Endothelial cell of umbilical vein (primary cell): ENCODE results near the gene RTN1. TPM values are rescaled to one million over a fixed set of nuclear protein-coding genes. Genes with fewer than 3 reads are reported as not detected.

ENCODE experiments used
- BruUV-seq: library from RNA; stranded (reverse); fragments of 400-500 nt; replicated peaks from 2 replicates; lab custom pipeline; 2021; lab: Mats Ljungman, UMichigan
- CTCF ChIA-PET: fragments of 300-600, 350-600 bp; sonication (Branson Sonifier 250); formaldehyde crosslinking; loops from one replicate; lab custom pipeline; 2021; ENCODE audit warnings: antibody characterized with exemption, inconsistent platforms; lab: Charles Lee
- POLR2A ChIA-PET: fragments of 300-600, 350-600 bp; sonication (Branson Sonifier 250); formaldehyde crosslinking; loops from one replicate; lab custom pipeline; 2021; ENCODE audit warnings: antibody characterized with exemption, inconsistent platforms; lab: Charles Lee
- DNase-seq: peaks from one replicate; pipeline ENCODE4 v3.0.0-alpha.2; 2011; ENCODE audit warnings: low read depth, low spot score
- FAIRE-seq: peaks from 2 replicates; lab custom pipeline; 2011; peaks lifted over from hg19 to GRCh38; lab: Jason Lieb, UNC
- H2AFZ ChIP-seq: 2 replicates; pipeline ENCODE4 v1.6.0; 2012; ENCODE audit warnings: low read depth, low read length, control low read depth, inconsistent platforms
- H3K27ac ChIP-seq: 2 replicates; pipeline ENCODE4 v1.5.1; 2011; ENCODE audit warnings: low read depth, mild to moderate bottlenecking, control low read depth, low read length, moderate library complexity; ENCODE audit not compliant: insufficient read depth
- H3K27me3 ChIP-seq, 2 experiments: 2 replicates each; pipeline versions ENCODE4 v1.6.0 to v1.6.1; 2011; ENCODE audit warnings: low read length in 2 of 2, mixed read lengths in 1 of 2; ENCODE audit not compliant: control insufficient read depth in 2 of 2, insufficient read depth in 2 of 2
- H3K36me3 ChIP-seq, 2 experiments: 2 replicates in 1 of 2; 3 replicates in 1 of 2; pipeline ENCODE4 v1.5.1; 2011; ENCODE audit warnings: low read length in 2 of 2, mild to moderate bottlenecking in 1 of 2, moderate library complexity in 1 of 2; ENCODE audit not compliant: control insufficient read depth in 2 of 2, insufficient read depth in 2 of 2; ENCODE audit errors: extremely low read depth in 1 of 2
- H3K4me1 ChIP-seq: 3 replicates; pipeline ENCODE4 v1.5.1; 2011; ENCODE audit warnings: mild to moderate bottlenecking, low read length; ENCODE audit not compliant: control insufficient read depth, insufficient read depth; ENCODE audit errors: extremely low read depth
- H3K4me2 ChIP-seq: 2 replicates; pipeline ENCODE4 v1.6.1; 2011; ENCODE audit warnings: low read length, control low read depth, mixed read lengths; ENCODE audit not compliant: insufficient read depth
- H3K4me3 ChIP-seq, 3 experiments: fragments of 200-600 bp in 1 of 3; sonication (generic), shearing (Covaris generic) in 1 of 3; replicated peaks in 1 of 3; 2 replicates each; pipeline ENCODE4 v1.5.1; 2011 to 2016; ENCODE audit warnings: control low read depth in 3 of 3, low read length in 3 of 3, mild to moderate bottlenecking in 2 of 3, inconsistent platforms in 1 of 3, low read depth in 1 of 3, moderate library complexity in 1 of 3; ENCODE audit not compliant: insufficient read depth in 1 of 3
- H3K79me2 ChIP-seq: 2 replicates; pipeline ENCODE4 v1.6.0; 2012; ENCODE audit warnings: low read length, inconsistent platforms; ENCODE audit not compliant: control insufficient read depth, insufficient read depth
- H3K9ac ChIP-seq: replicated peaks from 2 replicates; pipeline ENCODE3; 2011; ENCODE audit warnings: low read length, control low read depth; ENCODE audit not compliant: insufficient read depth; ENCODE audit errors: extremely low read depth
- H3K9me1 ChIP-seq: replicated peaks from 3 replicates; pipeline ENCODE4 v1.6.0; 2011; ENCODE audit warnings: mild to moderate bottlenecking, low read length; ENCODE audit not compliant: control insufficient read depth, insufficient read depth; ENCODE audit errors: extremely low read depth
- H3K9me3 ChIP-seq: replicated peaks from 2 replicates; pipeline ENCODE4 v1.5.1; 2012; ENCODE audit warnings: low read length, inconsistent platforms; ENCODE audit not compliant: control insufficient read depth, insufficient read depth
- H4K20me1 ChIP-seq: replicated peaks from 2 replicates; pipeline ENCODE3; 2011; ENCODE audit warnings: mild to moderate bottlenecking, low read length; ENCODE audit not compliant: control insufficient read depth, insufficient read depth; ENCODE audit errors: extremely low read depth
- CTCF ChIP-seq, 2 donors: IDR thresholded peaks; 1 replicate in 1 of 2; 2 replicates in 1 of 2; pipeline ENCODE4 v1.5.1; 2011; ENCODE audit warnings: low read length in 2 of 2, mild to moderate bottlenecking in 2 of 2, moderate library complexity in 2 of 2, control low read depth in 1 of 2, inconsistent platforms in 1 of 2, low read depth in 1 of 2; ENCODE audit not compliant: insufficient read depth in 1 of 2; ENCODE audit errors: extremely low read depth in 1 of 2
- EZH2 ChIP-seq: IDR thresholded peaks from 2 replicates; pipeline ENCODE4 v1.6.1; 2012; ENCODE audit warnings: borderline replicate concordance, low read depth, mild to moderate bottlenecking, moderate library complexity, low read length, inconsistent platforms; ENCODE audit not compliant: severe bottlenecking
- FOS ChIP-seq: IDR thresholded peaks from 2 replicates; pipeline ENCODE4 v1.6.1; 2011; ENCODE audit warnings: mild to moderate bottlenecking, low read length, moderate library complexity, borderline replicate concordance; ENCODE audit not compliant: insufficient read depth
- GATA2 ChIP-seq: IDR thresholded peaks from 2 replicates; pipeline ENCODE4 v1.7.0; 2011; ENCODE audit warnings: low read depth, mild to moderate bottlenecking, moderate library complexity, mixed read lengths, low read length; ENCODE audit not compliant: insufficient read length, insufficient read depth
- JUN ChIP-seq: IDR thresholded peaks from 2 replicates; pipeline ENCODE4 v1.6.1; 2011; ENCODE audit warnings: borderline replicate concordance, low read depth; ENCODE audit not compliant: insufficient read length, insufficient read depth
- MYC ChIP-seq: IDR thresholded peaks from one replicate; pipeline ENCODE4 v1.6.1; 2011; ENCODE audit warnings: mild to moderate bottlenecking, low read depth, low read length
- POLR2A ChIP-seq: IDR thresholded peaks from 2 replicates; pipeline ENCODE4 v1.6.1; 2012; ENCODE audit warnings: low read depth, mild to moderate bottlenecking, control low read depth, low read length
- POLR2AphosphoS5 ChIP-seq: IDR thresholded peaks from 2 replicates; pipeline ENCODE4 v1.6.1; 2012; ENCODE audit warnings: low read depth, mild to moderate bottlenecking, control low read depth, low read length, moderate library complexity; ENCODE audit not compliant: insufficient read depth
- dilution Hi-C: fragments of 300-500 bp; cut with MboI; formaldehyde crosslinking; loops from one replicate; pipeline ENCODE4 v1.15.0; 2019; ENCODE audit warnings: low sequenced_read_pairs; ENCODE audit not compliant: extremely low pct_ligation_motif_present
- intact Hi-C: fragments of 100-400 bp; cut with micrococcal nuclease; formaldehyde crosslinking; loops from one replicate; pipeline ENCODE4 v1.10.0; 2022
- polyA plus RNA-seq, 4 experiments: library from polyadenylated mRNA; depleted of rRNA in 3 of 4; stranded (reverse) in 3 of 4; unstranded in 1 of 4; fragments of >200 nt; gene quantifications; 2 replicates each; pipeline versions ENCODE4 v1.2.1 to v1.2.3, GENCODE V29; 2011 to 2012; ENCODE audit warnings: missing spikeins in 1 of 4
- total RNA-seq: library from RNA; stranded (reverse); gene quantifications from 2 replicates; pipeline ENCODE4 v1.2.3, GENCODE V29; 2021
- TF ChIP-seq, protein P1 (sequence below): IDR thresholded peaks from 2 replicates; pipeline ENCODE4 v1.6.1; 2011; ENCODE audit not compliant: insufficient read depth, insufficient read length

Gene RTN1
- total and polyA plus RNA-seq, 2 donors (not counting 3 experiments of a cell fraction or from before 2014, with no cell fraction given) = 0.10 to 0.29 TPM

DNA sequence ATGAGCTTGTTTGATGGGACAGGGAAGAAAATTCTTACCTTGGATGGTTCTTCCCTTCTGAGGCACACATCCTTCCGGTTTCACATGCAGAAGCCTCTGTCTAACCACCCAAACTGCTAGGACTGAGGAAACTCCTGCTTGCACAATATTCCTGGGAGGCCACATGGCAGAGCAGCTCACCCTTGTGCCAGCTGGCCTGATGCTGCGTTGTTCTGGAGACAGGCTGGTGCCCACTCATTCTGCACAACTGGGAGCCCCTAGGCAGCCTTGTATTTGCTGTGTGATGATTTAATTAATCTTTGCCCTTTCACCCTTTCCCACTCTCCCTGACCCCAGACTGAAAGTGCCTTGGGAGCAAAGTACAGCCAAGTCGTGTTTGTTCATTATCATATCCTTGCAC is 130.8 kb downstream of the RTN1 start:
- Histone ChIP-seq H3K4me1 (no peaks in the 10 kb centered on the region), H3K9me1 (no peaks in the 10 kb centered on the region), H3K4me3 (no peak overlapping the region), H3K36me3 (no peaks in the 10 kb centered on the region), H3K79me2 (no peaks in the 10 kb centered on the region), H3K27me3 (no peaks in the 10 kb centered on the region), H3K27ac (no peak overlapping the region), H2AFZ (no peak overlapping the region), H3K4me2 (no peak overlapping the region), H4K20me1 (no peaks in the 10 kb centered on the region), H3K9ac (no peak overlapping the region), H3K9me3 (no peaks in the 10 kb centered on the region)
- BruUV-seq = no TSS peak
- dilution Hi-C loops = no loop called here
- no peak for TF ChIP-seq CTCF (IDR thresholded peaks at IDR 0.05; ENCODE audit: extremely low read depth in 1 of 2, insufficient read depth in 1 of 2, low read depth in 1 of 2, low read length in 2 of 2)
- TF ChIP-seq MYC = no peak
- TF ChIP-seq JUN = no peak
- TF ChIP-seq POLR2AphosphoS5 = no peak
- TF ChIP-seq EZH2 = no peak
- TF ChIP-seq GATA2 = no peak
- no peak for TF ChIP-seq POLR2A
- TF ChIP-seq FOS = no peak
- TF ChIP-seq, protein P1, sequence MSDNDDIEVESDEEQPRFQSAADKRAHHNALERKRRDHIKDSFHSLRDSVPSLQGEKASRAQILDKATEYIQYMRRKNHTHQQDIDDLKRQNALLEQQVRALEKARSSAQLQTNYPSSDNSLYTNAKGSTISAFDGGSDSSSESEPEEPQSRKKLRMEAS = no peak
- no peak for DNase-seq
- intact Hi-C loops = no loop called here
- FAIRE-seq = no peak
- ChIA-PET CTCF (interaction anchor here (0.7 kb wide), 2 partner anchors 14 to 719 kb away, joined by 3 to 4 read pairs; no protein-coding TSS in a partner anchor), POLR2A (no interaction called here)
